IgD-negative memory B cell (primary cell): ENCODE data around the gene RASAL2. TPM values are rescaled to one million over a fixed set of nuclear protein-coding genes. Genes with fewer than 3 reads are reported as not detected.

Source experiments
- H3K27ac Mint-ChIP-seq, 3 donors: one replicate each; pipeline ENCODE4 v1.8.0; 2020 to 2022; ENCODE audit warnings: mild to moderate bottlenecking in 3 of 3, mixed read lengths in 3 of 3, moderate library complexity in 1 of 3
- H3K27me3 Mint-ChIP-seq: one replicate; pipeline ENCODE4 v1.8.0; 2021; ENCODE audit warnings: mixed read lengths
- H3K36me3 Mint-ChIP-seq: one replicate; pipeline ENCODE4 v1.8.0; 2020; ENCODE audit warnings: mild to moderate bottlenecking, mixed read lengths
- H3K4me1 Mint-ChIP-seq, 3 donors: one replicate each; pipeline ENCODE4 v1.8.0; 2020 to 2022; ENCODE audit warnings: mixed read lengths in 3 of 3, mild to moderate bottlenecking in 1 of 3
- H3K4me3 Mint-ChIP-seq, 4 donors: one replicate each; pipeline ENCODE4 v1.8.0; 2020 to 2022; ENCODE audit warnings: mild to moderate bottlenecking in 4 of 4, mixed read lengths in 4 of 4, moderate library complexity in 3 of 4
- H3K9me3 Mint-ChIP-seq, 3 donors: one replicate each; pipeline ENCODE4 v1.8.0; 2020 to 2021; ENCODE audit warnings: mixed read lengths in 3 of 3, mild to moderate bottlenecking in 1 of 3
- polyA plus RNA-seq: library from polyadenylated mRNA; unstranded; fragments of 300-500 nt; fragmentation: Illumina TruSeq; gene quantifications from one replicate; pipeline ENCODE4 v1.2.3, GENCODE V29; 2021

The RASAL2 gene
- polyA plus RNA-seq, 1 donor from 2014 or later = 0.09 TPM

DNA sequence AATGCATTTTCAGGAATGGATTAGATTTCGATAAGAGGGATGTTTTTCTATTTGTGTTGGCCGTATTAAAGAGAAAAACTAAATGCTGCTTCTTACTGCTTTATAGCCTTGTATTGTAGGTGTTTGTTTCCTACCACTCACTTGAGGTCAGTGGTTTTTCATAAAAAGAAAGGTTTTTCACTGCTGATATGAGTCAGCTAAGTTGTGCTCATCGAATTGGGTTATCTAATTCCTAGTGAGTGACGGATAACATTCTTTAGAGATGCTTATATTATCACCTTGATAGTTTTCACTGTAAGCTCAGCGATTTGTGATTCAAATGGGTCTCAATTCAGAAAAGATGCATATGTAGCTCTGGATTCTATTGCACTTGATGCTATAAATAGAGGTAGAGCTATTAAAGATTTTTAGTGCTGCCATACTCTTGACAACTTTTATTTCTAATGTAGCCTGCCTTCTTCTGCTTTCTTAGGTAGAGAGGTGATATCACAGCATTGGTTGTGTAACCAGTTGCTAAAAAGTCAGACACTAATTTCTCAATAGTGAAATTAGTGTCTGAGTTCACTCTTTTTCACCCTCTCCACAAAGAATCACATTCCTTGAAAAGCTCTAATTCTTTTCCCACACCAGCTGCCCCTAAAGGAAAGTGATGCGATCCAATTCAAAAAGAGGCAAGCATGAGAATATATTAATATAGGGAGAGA, 180.0 kb downstream of the RASAL2 start:
- H3K36me3 Mint-ChIP-seq = no peaks in the 10 kb centered on the region
- H3K4me1 Mint-ChIP-seq = no peaks in the 10 kb centered on the region
- no peak overlapping the region for H3K4me3 Mint-ChIP-seq
- peaks cover 0 to 7% (median 6%) of the 10 kb centered on the region in 3 donors for H3K9me3 Mint-ChIP-seq
- H3K27me3 Mint-ChIP-seq = peaks cover 6% of the 10 kb centered on the region
- H3K27ac Mint-ChIP-seq = no peak overlapping the region

DNA sequence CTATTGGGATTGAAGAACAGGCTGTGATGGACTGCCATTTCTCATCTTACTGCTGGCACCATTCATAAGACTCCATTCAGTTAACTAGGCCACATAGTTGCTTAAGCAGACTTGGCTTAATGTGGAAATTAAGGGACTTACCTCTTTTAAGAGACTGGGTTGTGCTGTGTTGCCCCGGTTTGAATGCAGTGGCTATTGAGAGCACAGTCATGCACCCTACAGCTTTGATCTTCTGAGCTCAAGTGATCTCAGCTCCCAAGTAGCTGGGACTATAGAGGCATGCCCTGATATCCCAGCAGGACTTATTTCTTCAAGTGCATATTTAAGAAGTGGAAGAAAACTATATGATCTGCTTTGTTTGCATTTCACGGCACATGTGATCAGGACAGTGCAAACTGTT, 181.1 kb downstream of the RASAL2 start:
- Mint-ChIP-seq H3K27ac (no peak overlapping the region), H3K9me3 (peaks cover 0 to 7% (median 7%) of the 10 kb centered on the region in 3 donors), H3K4me1 (no peaks in the 10 kb centered on the region), H3K27me3 (peaks cover 5% of the 10 kb centered on the region), H3K4me3 (no peak overlapping the region), H3K36me3 (no peaks in the 10 kb centered on the region)

DNA sequence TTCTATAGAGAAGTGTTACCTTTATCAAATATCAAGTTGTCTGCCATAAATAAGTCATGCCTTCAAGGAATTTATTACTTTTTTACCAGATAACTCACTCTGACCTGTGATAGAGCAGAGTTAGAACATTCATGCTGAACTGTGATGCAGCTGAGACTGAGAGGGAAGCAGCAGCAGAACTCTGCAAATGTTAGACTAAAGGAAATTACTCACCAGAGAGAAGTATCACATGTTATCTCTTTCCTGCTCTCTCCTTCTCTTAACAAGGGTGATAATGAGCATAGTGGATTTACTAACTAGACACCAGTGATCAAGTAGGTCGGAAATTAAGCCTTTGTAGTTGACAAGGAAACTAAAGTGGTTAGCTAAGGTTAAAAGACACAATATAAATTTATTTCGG, 181.6 kb downstream of the RASAL2 start:
- H3K27ac Mint-ChIP-seq = no peak overlapping the region

DNA sequence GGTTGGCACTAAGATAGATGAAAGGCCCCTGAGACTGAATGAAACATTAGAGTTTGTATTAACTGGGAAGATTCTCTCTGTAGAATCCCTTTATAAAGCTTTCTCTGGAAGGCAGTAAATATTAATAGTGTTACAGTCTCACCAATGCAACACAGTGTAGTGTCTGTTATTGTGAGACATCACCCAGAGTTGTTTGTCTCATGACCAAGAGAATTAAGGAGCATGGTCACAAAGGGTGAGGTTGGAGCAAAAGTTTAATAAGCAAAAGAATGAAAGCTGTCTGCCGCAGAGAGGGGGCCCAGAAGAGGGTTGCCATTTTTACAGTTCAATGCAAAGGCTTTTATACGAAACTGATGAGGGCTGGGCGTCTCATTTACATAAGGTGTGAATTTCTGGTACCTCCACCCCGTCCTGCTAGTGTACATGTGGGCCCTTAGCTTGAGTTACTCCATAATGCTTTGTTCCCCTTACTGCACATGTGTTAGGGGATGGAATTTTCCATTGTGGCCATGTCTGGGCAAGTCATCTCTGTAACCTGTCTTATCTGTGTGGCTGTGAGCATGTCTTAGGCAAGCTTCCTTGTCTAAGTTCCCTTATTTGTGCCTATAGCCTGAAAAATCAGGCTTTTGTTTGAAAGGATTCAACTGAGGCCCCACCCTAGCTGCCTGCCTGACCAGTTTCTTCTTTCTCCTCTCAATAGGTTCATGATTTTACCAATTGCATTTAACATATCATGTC, 184.1 kb downstream of the RASAL2 start:
- no peak overlapping the region for H3K4me3 Mint-ChIP-seq
- H3K27me3 Mint-ChIP-seq = peaks cover 5% of the 10 kb centered on the region
- peaks cover 0 to 7% (median 7%) of the 10 kb centered on the region in 3 donors for H3K9me3 Mint-ChIP-seq
- no peaks in the 10 kb centered on the region for H3K4me1 Mint-ChIP-seq
- H3K36me3 Mint-ChIP-seq = no peaks in the 10 kb centered on the region
- H3K27ac Mint-ChIP-seq = no peak overlapping the region

More for the DNA sequence above, 181.6 kb downstream of the RASAL2 start:
- Mint-ChIP-seq H3K27me3 (peaks cover 5% of the 10 kb centered on the region), H3K36me3 (no peaks in the 10 kb centered on the region), H3K4me3 (no peak overlapping the region), H3K4me1 (no peaks in the 10 kb centered on the region), H3K9me3 (peaks cover 0 to 7% (median 7%) of the 10 kb centered on the region in 3 donors)

DNA sequence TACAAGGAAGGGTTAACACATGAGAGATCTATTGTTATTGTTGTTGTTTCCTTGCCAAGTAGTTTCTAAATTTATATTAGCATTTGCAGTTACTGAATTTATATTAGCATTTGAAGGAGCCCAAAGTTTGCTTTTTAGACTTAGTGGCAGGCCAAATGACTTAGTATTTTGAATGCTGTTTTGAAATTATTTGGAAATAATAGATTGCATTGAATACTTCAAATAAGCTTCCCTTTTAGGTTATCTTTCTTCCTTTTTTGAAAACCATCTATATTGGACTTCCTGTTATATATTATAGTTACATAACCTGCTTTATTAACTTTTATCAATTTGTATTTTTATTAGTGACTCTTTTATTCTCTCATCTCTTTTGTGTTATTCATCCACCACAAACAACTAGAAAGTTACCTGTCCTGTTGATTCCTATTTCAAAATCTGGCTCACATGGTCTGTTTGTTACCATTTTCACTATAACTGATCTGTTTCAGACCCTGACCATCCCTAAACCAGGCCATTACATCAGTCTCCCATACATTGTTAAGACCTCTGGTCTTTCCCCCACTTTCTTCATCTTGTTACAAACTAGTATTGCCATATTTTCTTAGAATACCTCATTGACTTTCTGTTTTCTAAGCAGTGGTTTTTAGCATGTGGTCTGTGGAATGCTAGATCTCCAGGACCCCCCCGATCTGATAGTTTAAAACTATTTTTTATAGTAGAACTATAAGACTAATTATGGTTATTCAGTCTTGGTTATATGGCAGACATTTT, 185.2 kb downstream of the RASAL2 start:
- Mint-ChIP-seq H3K27ac (no peak overlapping the region), H3K27me3 (peaks cover 4% of the 10 kb centered on the region), H3K36me3 (no peaks in the 10 kb centered on the region), H3K4me1 (no peaks in the 10 kb centered on the region), H3K9me3 (peaks cover 0 to 7% (median 7%) of the 10 kb centered on the region in 3 donors), H3K4me3 (no peak overlapping the region)

GRCh38 chr1:178282949-178283367, 189.1 kb downstream of the RASAL2 start:
- Mint-ChIP-seq H3K9me3 (peaks cover 0 to 6% (median 4%) of the 10 kb centered on the region in 3 donors), H3K36me3 (no peaks in the 10 kb centered on the region), H3K4me1 (no peaks in the 10 kb centered on the region), H3K27me3 (peaks cover 2% of the 10 kb centered on the region), H3K4me3 (no peak overlapping the region), H3K27ac (no peak overlapping the region)

- Mint-ChIP-seq H3K4me3 (no peak overlapping the region), H3K36me3 (no peaks in the 10 kb centered on the region), H3K27ac (no peak overlapping the region), H3K27me3 (peaks cover 2% of the 10 kb centered on the region), H3K9me3 (peaks cover 0 to 4% (median 3%) of the 10 kb centered on the region in 3 donors), H3K4me1 (no peaks in the 10 kb centered on the region)
These were observed 189.5 kb downstream of the RASAL2 start for GRCh38 chr1:178283409-178283808.

- no peaks in the 10 kb centered on the region for H3K4me1 Mint-ChIP-seq
- no peaks in the 10 kb centered on the region for H3K36me3 Mint-ChIP-seq
- H3K27me3 Mint-ChIP-seq = peaks cover 2% of the 10 kb centered on the region
- no peak overlapping the region for H3K27ac Mint-ChIP-seq
- H3K4me3 Mint-ChIP-seq = no peak overlapping the region
- H3K9me3 Mint-ChIP-seq = peaks cover 0 to 3% (median 1%) of the 10 kb centered on the region in 3 donors
These were observed 190.2 kb downstream of the RASAL2 start for GRCh38 chr1:178284058-178284457.

DNA sequence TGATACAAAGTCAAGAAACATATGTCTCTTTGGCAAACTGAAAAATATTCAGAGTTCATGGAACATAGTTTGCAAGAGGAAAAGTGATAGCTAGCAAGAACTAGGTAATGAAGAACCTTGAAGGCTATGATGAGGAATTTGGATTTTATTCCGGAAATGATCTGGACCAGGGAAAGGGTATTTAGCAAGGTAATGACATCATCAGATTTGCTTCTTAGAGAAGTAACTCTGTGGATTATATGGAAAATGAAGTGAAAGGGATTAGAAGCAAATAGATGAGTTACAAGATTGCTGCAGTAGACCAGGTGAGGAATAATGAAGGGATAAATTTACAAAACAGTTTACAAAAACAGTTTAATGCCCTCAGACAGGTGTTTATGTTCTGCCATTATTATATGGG, 197.3 kb downstream of the RASAL2 start:
- H3K36me3 Mint-ChIP-seq = no peaks in the 10 kb centered on the region

GRCh38 chr1:178294654-178295053, 200.8 kb downstream of the RASAL2 start:
- Mint-ChIP-seq H3K36me3 (no peaks in the 10 kb centered on the region), H3K27ac (no peak overlapping the region), H3K9me3 (no peaks in the 10 kb centered on the region), H3K27me3 (peaks cover 6% of the 10 kb centered on the region), H3K4me1 (peaks cover 0 to under 1% (median 0%) of the 10 kb centered on the region in 3 donors), H3K4me3 (no peak overlapping the region)

More for the DNA sequence above, 197.3 kb downstream of the RASAL2 start:
- no peak overlapping the region for H3K4me3 Mint-ChIP-seq
- no peaks in the 10 kb centered on the region for H3K4me1 Mint-ChIP-seq
- no peak overlapping the region for H3K27ac Mint-ChIP-seq
- peaks cover 7% of the 10 kb centered on the region for H3K27me3 Mint-ChIP-seq
- peaks cover 0 to 3% (median 0%) of the 10 kb centered on the region in 3 donors for H3K9me3 Mint-ChIP-seq

DNA sequence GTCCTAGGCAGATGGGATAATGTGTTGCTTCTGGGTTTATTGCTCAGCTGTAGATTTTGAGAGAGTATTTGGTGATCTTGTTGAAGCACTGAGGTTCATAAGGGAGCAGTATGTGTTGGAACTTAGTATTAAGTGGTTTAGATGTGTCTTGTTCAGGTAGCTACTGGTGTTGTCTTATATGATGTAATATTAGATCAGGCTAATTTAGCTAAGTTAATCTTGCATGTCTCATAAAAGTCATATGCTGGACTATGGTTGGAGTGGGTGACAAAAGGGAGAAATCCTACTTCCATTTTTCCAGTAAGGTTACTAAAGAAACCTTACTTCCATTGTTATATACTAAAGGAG, 206.4 kb downstream of the RASAL2 start:
- H3K27ac Mint-ChIP-seq = no peak overlapping the region
- no peaks in the 10 kb centered on the region for H3K36me3 Mint-ChIP-seq
- H3K27me3 Mint-ChIP-seq = peaks cover 6% of the 10 kb centered on the region
- no peaks in the 10 kb centered on the region for H3K9me3 Mint-ChIP-seq
- H3K4me1 Mint-ChIP-seq = peaks cover 0 to 4% (median 0%) of the 10 kb centered on the region in 3 donors
- H3K4me3 Mint-ChIP-seq = no peak overlapping the region

DNA sequence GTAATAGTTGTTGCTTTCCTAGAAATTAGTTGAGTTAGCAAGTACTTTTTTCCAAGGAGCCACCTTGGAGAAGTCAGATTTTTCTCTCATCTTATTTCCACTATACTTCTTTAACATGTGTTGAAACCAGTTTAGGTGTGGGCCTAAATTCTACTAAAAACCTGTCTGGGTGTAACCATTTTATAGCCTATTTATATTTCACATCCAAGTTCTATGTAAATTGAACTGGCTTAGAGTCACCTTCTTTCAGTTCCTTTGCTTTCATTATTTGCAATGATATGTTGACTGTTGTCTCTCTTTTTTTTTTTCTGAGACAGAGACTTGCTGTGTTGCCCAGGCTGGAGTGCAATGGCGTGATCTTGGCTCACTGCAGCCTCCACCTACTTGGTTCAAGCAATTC, 207.2 kb downstream of the RASAL2 start:
- H3K4me1 Mint-ChIP-seq = peaks cover 0 to 4% (median 0%) of the 10 kb centered on the region in 3 donors
- no peak overlapping the region for H3K27ac Mint-ChIP-seq
- peaks cover 6% of the 10 kb centered on the region for H3K27me3 Mint-ChIP-seq
- H3K9me3 Mint-ChIP-seq = peaks cover 0 to 4% (median 0%) of the 10 kb centered on the region in 3 donors
- H3K4me3 Mint-ChIP-seq = no peak overlapping the region
- H3K36me3 Mint-ChIP-seq = no peaks in the 10 kb centered on the region

DNA sequence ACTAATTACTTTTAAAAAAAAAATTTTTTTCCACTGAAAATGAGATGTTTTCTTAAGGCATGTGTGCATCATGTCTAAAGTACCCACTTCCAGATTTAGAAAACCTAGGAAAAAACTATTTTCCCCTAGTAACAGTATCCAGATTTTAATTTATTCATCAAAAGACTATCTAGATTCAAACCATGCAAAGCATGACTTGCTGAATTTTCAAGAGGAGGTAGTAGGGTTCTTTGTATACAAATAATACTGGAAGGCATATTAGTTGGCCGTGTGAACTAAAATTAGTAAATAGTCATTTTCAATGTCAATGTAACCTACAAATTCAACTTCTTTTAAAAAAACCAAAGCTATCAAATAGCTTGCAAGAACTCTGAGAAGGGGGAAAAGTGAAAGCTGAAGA, 213.4 kb downstream of the RASAL2 start:
- Mint-ChIP-seq H3K27ac (no peak overlapping the region), H3K27me3 (peaks cover 6% of the 10 kb centered on the region), H3K36me3 (no peaks in the 10 kb centered on the region), H3K4me3 (no peak overlapping the region), H3K9me3 (peaks cover 0 to 4% (median 0%) of the 10 kb centered on the region in 3 donors), H3K4me1 (no peaks in the 10 kb centered on the region)

- H3K36me3 Mint-ChIP-seq = no peaks in the 10 kb centered on the region
- no peaks in the 10 kb centered on the region for H3K4me1 Mint-ChIP-seq
- no peak overlapping the region for H3K27ac Mint-ChIP-seq
- no peak overlapping the region for H3K4me3 Mint-ChIP-seq
- peaks cover 6% of the 10 kb centered on the region for H3K27me3 Mint-ChIP-seq
- H3K9me3 Mint-ChIP-seq = peaks cover 0 to 4% (median 0%) of the 10 kb centered on the region in 3 donors
These were observed 214.5 kb downstream of the RASAL2 start for GRCh38 chr1:178308438-178308837.

GRCh38 chr1:178310685-178311105, 216.8 kb downstream of the RASAL2 start:
- Mint-ChIP-seq H3K27me3 (peaks cover 3% of the 10 kb centered on the region), H3K27ac (peak overlapping the region in 1 of 3 donors; percentile 45), H3K9me3 (peaks cover 0 to 2% (median 0%) of the 10 kb centered on the region in 3 donors), H3K36me3 (no peaks in the 10 kb centered on the region), H3K4me1 (no peaks in the 10 kb centered on the region), H3K4me3 (peak overlapping the region in 1 of 4 donors; percentile 14)
